Transverse colon (tissue), 3 donors: ENCODE data around the gene ZNF423.

Experiments used
- CTCF ChIP-seq, 5 experiments: fragments of 200-600 bp in 3 of 5; fragments of 450-650 bp in 2 of 5; sonication (generic) in 3 of 5; IDR thresholded peaks; 1 replicate in 2 of 5; 2 replicates in 3 of 5; pipeline ENCODE4 v1.5.1; 2016 to 2017; ENCODE audit warnings: antibody characterized with exemption in 5 of 5, inconsistent platforms in 3 of 5, mild to moderate bottlenecking in 2 of 5, moderate library complexity in 1 of 5
- POLR2A ChIP-seq: fragments of 450-650 bp; IDR thresholded peaks from one replicate; pipeline ENCODE4 v1.6.1; 2016; ENCODE audit warnings: antibody characterized with exemption, mild to moderate bottlenecking, moderate library complexity

- TF ChIP-seq POLR2A, result no peak
- TF ChIP-seq CTCF (IDR thresholded peaks at IDR 0.05), result no peak
Measured at GRCh38 chr16:49767414-49767813, 88.5 kb downstream of the ZNF423 start.
